SK-N-MC (cell line): Measurements from ENCODE around the gene FES.
A peak's percentile ranks its signal among the peaks of the same experiment; 100 is the strongest.
"Not testable (repeated sequence)": the region's sequence is repeated elsewhere in the genome, so short reads cannot be mapped to it uniquely, and the experiment has no call there.

Source experiments
- DNase-seq: peaks from one replicate; pipeline ENCODE4 v3.0.0-alpha.2; 2011; ENCODE audit warnings: low read depth, low spot score
- H3K27ac ChIP-seq: fragments of 200-600 bp; sonication (generic); 2 replicates; pipeline ENCODE4 v1.5.1; 2016; ENCODE audit warnings: mixed run types
- H3K36me3 ChIP-seq: fragments of 200-600 bp; sonication (generic); 2 replicates; pipeline ENCODE4 v1.6.1; 2017; ENCODE audit warnings: antibody characterized with exemption, low read length, mixed read lengths; ENCODE audit not compliant: insufficient read depth
- H3K4me3 ChIP-seq: fragments of 200-600 bp; sonication (generic); 2 replicates; pipeline ENCODE4 v1.5.1; 2016
- H3K9ac ChIP-seq: fragments of 200-600 bp; sonication (generic); 2 replicates; pipeline ENCODE4 v1.8.0; 2017; ENCODE audit warnings: mixed run types, mixed read lengths; ENCODE audit not compliant: insufficient read length
- H3K9me3 ChIP-seq: fragments of 200-600 bp; sonication (generic); 2 replicates; pipeline ENCODE4 v1.6.1; 2017; ENCODE audit warnings: low read depth, mild to moderate bottlenecking, antibody characterized with exemption, low read length, moderate library complexity, mixed read lengths
- EZH2 ChIP-seq: fragments of 200-600 bp; sonication (generic); IDR thresholded peaks from one replicate; pipeline ENCODE4 v1.6.1; 2017; ENCODE audit warnings: antibody characterized with exemption
- FOXP2 ChIP-seq: optimal IDR thresholded peaks from 2 replicates; pipeline ENCODE3; 2011; ENCODE audit warnings: mild to moderate bottlenecking, moderate library complexity; ENCODE audit not compliant: insufficient read depth; ENCODE audit errors: extremely low read length, control extremely low read depth
- POLR2AphosphoS5 ChIP-seq: IDR thresholded peaks from 2 replicates; pipeline ENCODE4 v1.6.1; 2012; ENCODE audit warnings: mild to moderate bottlenecking, low read depth, low read length, borderline replicate concordance

The FES gene

DNA sequence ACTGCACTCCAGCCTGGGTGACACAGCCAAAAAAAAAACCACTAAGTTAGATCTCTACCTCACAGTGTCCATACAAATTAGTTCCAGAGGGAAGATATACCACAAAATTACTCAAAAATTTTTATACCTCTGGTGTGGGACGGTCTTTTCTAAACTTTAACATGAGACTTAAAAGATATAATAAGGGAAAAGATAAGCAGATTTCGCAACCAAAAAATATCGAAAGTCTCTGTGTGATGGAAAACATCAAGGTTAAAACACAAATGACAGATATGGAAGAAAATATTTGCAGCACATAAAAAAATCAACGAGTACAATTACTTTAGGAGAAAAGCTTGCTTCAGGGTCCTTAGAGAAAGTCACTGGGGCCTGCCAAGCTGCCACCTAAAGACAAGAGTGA, 37.6 kb downstream of the FES start:
- Histone ChIP-seq H3K27ac (no peak overlapping the region), H3K9ac (no peak overlapping the region), H3K9me3 (no peaks in the 10 kb centered on the region), H3K36me3 (peaks cover 41% of the 10 kb centered on the region; the same call in 1 of the 2 replicates), H3K4me3 (no peak overlapping the region)
- DNase-seq: no peak
- TF ChIP-seq FOXP2 (no peak), EZH2 (no peak), POLR2AphosphoS5 (no peak)

GRCh38 chr15:90922712-90923322, 38.5 kb downstream of the FES start:
- not testable (repeated sequence) for H3K4me3 ChIP-seq, H3K9ac ChIP-seq, H3K9me3 ChIP-seq, DNase-seq, H3K27ac ChIP-seq
- H3K36me3 ChIP-seq: peaks cover 32% of the 10 kb centered on the region; the same call in 1 of the 2 replicates

GRCh38 chr15:90924375-90924774, 40.1 kb downstream of the FES start:
- Histone ChIP-seq H3K9me3 (no peaks in the 10 kb centered on the region), H3K9ac (no peak overlapping the region), H3K27ac (no peak overlapping the region), H3K36me3 (peaks cover 20% of the 10 kb centered on the region; the same call in 1 of the 2 replicates), H3K4me3 (no peak overlapping the region)
- no peak for DNase-seq
- TF ChIP-seq EZH2: no peak

GRCh38 chr15:90926766-90927165, 42.5 kb downstream of the FES start:
- DNase-seq, H3K36me3 ChIP-seq, H3K9me3 ChIP-seq, H3K27ac ChIP-seq, H3K4me3 ChIP-seq, H3K9ac ChIP-seq: not testable (repeated sequence)

DNA sequence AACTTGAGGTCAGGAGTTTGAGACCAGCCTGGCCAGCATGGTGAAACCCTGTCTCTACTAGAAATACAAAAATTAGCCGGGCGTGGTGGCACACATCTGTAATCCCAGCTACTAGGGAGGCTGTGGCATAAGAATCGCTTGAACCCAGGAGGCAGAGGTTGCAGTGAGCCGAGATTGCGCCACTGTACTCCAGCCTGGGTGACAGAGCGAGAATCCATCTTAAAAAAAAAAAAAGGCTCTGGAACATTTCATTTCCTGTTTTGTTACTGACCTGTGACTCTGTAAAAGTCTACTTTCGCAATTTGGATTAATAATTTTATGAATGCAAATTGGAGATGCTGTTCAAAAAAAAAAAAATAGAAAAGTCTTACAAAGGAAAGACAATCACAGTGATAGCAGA, 43.8 kb downstream of the FES start:
- H3K27ac ChIP-seq: peak overlapping the region; percentile 46; the same call in 1 of the 2 replicates
- not testable (repeated sequence) for H3K4me3 ChIP-seq, DNase-seq, H3K9me3 ChIP-seq, H3K36me3 ChIP-seq
- H3K9ac ChIP-seq: peak overlapping the region; percentile 11

GRCh38 chr15:90929246-90930019, 45.1 kb downstream of the FES start:
- no peak for TF ChIP-seq EZH2
- no peak for TF ChIP-seq FOXP2
- TF ChIP-seq POLR2AphosphoS5: no peak
- DNase-seq: no peak
- Histone ChIP-seq H3K9me3 (no peaks in the 10 kb centered on the region), H3K27ac (peak overlapping the region; percentile 89), H3K36me3 (no peaks in the 10 kb centered on the region), H3K4me3 (peak overlapping the region; percentile 87), H3K9ac (peak overlapping the region; percentile 86)

GRCh38 chr15:90930861-90931574, 46.7 kb downstream of the FES start:
- Histone ChIP-seq H3K9me3 (no peaks in the 10 kb centered on the region), H3K9ac (peak overlapping the region; percentile 92), H3K4me3 (peak overlapping the region; percentile 99), H3K27ac (peak overlapping the region; percentile 89), H3K36me3 (no peaks in the 10 kb centered on the region)
- TF ChIP-seq EZH2 (no peak), POLR2AphosphoS5 (no peak), FOXP2 (no peak)
- no peak for DNase-seq

- H3K36me3 ChIP-seq: no peaks in the 10 kb centered on the region; the same call in 1 of the 2 replicates
- H3K27ac ChIP-seq: no peak overlapping the region; the same call in 1 of the 2 replicates
- H3K4me3 ChIP-seq: peak overlapping the region; percentile 99
- TF ChIP-seq FOXP2 (no peak), EZH2 (no peak), POLR2AphosphoS5 (no peak)
- no peak for DNase-seq
- peak overlapping the region; percentile 92 for H3K9ac ChIP-seq
- no peaks in the 10 kb centered on the region for H3K9me3 ChIP-seq
Observed at GRCh38 chr15:90931575-90931827, 47.2 kb downstream of the FES start.

DNA sequence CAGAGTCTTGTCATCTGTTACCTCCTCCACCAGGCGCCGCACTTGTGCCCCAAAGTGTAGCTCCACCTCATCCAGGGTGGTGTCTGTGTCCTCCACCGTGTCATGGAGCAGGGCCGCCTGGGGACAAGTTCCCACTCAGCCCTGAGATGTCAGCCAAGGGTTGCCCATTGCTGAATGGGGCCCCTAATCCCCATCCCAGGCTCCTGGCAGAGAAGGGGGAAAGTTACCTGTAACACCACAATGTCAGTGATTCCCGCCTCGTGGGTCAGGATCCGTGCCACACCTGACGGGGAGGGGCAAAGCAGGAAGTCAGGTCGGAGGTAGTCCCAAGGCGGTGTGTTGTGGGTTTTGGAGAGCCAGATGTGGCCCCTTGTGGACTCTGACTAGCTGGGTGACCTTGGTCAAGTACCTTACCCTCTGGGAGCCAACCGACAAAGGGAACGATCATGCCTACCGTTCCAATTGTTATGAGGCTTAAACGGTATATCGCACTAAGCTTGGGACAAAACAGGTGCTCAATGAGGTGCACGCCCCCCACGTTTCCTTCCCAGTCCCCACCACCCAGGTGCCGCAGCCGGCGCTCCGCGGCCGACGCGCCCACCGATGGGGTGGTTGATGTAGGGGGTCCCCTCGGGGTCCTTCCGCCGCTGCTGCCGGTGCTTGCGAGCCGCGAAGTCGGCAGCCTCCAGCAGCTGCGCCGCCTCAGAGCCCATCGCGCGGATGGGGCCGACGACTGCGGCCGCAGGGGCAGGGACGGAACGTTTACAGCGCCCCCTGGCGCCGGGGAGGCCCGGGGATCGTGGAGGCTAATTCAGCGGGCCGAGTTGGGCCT, 47.7 kb downstream of the FES start, which contains the start of gene HDDC3:
HDDC3 (minus strand) TSS at position 722 of the 832 bp plus-strand sequence; CDS start at position 713, 9 bp downstream.
- Histone ChIP-seq H3K36me3 (no peaks in the 10 kb centered on the region; the same call in 1 of the 2 replicates), H3K9me3 (no peaks in the 10 kb centered on the region), H3K9ac (peak within 1 kb of the TSS; percentile 92), H3K27ac (no peak within 1 kb of the TSS; the same call in 1 of the 2 replicates), H3K4me3 (peak within 1 kb of the TSS; percentile 99)
- no peak for DNase-seq
- TF ChIP-seq EZH2 (no peak), POLR2AphosphoS5 (peak; percentile 76)
